NB4 (cell line): ENCODE data around the gene OR7D2.

Experiments used
- MYC ChIP-seq: IDR thresholded peaks from 2 replicates; pipeline ENCODE4 v1.6.1; 2011; ENCODE audit warnings: low read depth, low read length
- POLR2A ChIP-seq: IDR thresholded peaks from 2 replicates; pipeline ENCODE4 v1.6.1; 2011; ENCODE audit warnings: mild to moderate bottlenecking; ENCODE audit not compliant: insufficient read length; ENCODE audit errors: extremely low read depth
- TF ChIP-seq, protein P1 (sequence below): IDR thresholded peaks from one replicate; pipeline ENCODE4 v1.5.1; 2012; ENCODE audit warnings: low read depth, low read length
- TF ChIP-seq, protein P2 (sequence below): IDR thresholded peaks from 2 replicates; pipeline ENCODE4 v1.6.1; 2011; ENCODE audit warnings: low read depth, low read length

DNA sequence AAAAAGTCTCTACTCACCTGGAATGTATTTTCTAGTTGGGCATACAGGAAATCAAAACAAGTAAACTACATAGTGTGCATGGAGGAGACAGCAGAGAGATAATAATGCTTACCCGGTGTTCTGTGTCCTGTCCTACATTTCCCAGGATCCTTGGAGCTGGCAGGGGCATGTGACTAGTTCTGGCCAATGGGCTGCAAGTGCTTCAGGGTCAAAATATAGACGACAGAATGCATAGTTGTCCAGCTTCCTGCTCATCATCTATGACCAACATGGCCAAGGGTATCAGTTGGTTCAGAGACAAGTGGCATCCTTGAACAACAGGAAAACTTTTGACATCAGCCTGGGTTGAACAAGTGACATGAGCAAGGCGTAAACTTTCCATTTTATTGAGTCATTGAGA, 30.1 kb upstream of the OR7D2 start:
- TF ChIP-seq POLR2A (no peak), MYC (no peak)
- TF ChIP-seq, protein P1, sequence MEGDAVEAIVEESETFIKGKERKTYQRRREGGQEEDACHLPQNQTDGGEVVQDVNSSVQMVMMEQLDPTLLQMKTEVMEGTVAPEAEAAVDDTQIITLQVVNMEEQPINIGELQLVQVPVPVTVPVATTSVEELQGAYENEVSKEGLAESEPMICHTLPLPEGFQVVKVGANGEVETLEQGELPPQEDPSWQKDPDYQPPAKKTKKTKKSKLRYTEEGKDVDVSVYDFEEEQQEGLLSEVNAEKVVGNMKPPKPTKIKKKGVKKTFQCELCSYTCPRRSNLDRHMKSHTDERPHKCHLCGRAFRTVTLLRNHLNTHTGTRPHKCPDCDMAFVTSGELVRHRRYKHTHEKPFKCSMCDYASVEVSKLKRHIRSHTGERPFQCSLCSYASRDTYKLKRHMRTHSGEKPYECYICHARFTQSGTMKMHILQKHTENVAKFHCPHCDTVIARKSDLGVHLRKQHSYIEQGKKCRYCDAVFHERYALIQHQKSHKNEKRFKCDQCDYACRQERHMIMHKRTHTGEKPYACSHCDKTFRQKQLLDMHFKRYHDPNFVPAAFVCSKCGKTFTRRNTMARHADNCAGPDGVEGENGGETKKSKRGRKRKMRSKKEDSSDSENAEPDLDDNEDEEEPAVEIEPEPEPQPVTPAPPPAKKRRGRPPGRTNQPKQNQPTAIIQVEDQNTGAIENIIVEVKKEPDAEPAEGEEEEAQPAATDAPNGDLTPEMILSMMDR, result no peak
- TF ChIP-seq, protein P2, sequence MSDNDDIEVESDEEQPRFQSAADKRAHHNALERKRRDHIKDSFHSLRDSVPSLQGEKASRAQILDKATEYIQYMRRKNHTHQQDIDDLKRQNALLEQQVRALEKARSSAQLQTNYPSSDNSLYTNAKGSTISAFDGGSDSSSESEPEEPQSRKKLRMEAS, result no peak
